Thyroid gland (tissue), 4 donors: ENCODE measurements around the gene ALG2.

Experiments
- CTCF ChIP-seq, 6 experiments: fragments of 200-600 bp in 3 of 6; fragments of 450-650 bp in 3 of 6; sonication (generic) in 3 of 6; IDR thresholded peaks; one replicate each; pipeline ENCODE4 v1.5.1; 2016 to 2019; ENCODE audit warnings: antibody characterized with exemption in 6 of 6, mild to moderate bottlenecking in 2 of 6, inconsistent platforms in 1 of 6, moderate library complexity in 1 of 6
- POLR2A ChIP-seq, 2 donors: fragments of 450-650 bp; IDR thresholded peaks; one replicate each; pipeline ENCODE4 v1.6.1; 2017; ENCODE audit warnings: antibody characterized with exemption in 2 of 2, mild to moderate bottlenecking in 2 of 2, moderate library complexity in 1 of 2

GRCh38 chr9:99181206-99181605 lies 40.5 kb downstream of the ALG2 start:
- TF ChIP-seq CTCF (IDR thresholded peaks at IDR 0.05), result no peak
- no peak for TF ChIP-seq POLR2A (IDR thresholded peaks at IDR 0.05)
